Epithelial cell of esophagus (primary cell): ENCODE data around the gene ABCD4.

Experiments used
- DNase-seq: peaks from one replicate; pipeline ENCODE4 v3.0.0; 2010; ENCODE audit warnings: low read depth
- H3K4me3 ChIP-seq: 2 replicates; pipeline ENCODE4 v1.5.1; 2011; ENCODE audit warnings: mild to moderate bottlenecking, low read length, control low read depth
- TF ChIP-seq, protein P1 (sequence below): IDR thresholded peaks from 2 replicates; pipeline ENCODE4 v1.5.1; 2011; ENCODE audit warnings: low read depth, mild to moderate bottlenecking, low read length, control low read depth, inconsistent platforms; ENCODE audit not compliant: insufficient read depth; ENCODE audit errors: missing control alignments

ABCD4 gene

DNA sequence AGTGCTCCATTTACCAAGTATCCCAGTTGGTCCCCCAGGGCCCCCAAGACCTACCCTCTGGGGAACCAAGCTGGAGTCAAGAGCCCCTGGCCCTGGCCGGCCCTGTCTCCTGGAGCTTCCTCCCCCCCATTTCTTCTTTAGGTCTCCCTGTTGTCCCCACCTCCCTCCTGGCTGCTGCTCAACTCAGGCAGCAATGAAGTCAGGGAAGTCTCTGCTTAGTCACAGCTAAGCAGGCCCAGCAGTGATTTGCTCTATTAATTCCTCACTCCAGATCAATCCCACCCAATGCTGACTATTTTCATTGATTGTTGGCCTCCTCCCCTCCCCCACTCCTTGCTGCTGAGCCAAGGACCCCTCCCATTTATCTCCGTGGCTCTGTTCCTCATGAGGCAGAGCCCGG is 35.1 kb downstream of the ABCD4 start:
- TF ChIP-seq, protein P1, sequence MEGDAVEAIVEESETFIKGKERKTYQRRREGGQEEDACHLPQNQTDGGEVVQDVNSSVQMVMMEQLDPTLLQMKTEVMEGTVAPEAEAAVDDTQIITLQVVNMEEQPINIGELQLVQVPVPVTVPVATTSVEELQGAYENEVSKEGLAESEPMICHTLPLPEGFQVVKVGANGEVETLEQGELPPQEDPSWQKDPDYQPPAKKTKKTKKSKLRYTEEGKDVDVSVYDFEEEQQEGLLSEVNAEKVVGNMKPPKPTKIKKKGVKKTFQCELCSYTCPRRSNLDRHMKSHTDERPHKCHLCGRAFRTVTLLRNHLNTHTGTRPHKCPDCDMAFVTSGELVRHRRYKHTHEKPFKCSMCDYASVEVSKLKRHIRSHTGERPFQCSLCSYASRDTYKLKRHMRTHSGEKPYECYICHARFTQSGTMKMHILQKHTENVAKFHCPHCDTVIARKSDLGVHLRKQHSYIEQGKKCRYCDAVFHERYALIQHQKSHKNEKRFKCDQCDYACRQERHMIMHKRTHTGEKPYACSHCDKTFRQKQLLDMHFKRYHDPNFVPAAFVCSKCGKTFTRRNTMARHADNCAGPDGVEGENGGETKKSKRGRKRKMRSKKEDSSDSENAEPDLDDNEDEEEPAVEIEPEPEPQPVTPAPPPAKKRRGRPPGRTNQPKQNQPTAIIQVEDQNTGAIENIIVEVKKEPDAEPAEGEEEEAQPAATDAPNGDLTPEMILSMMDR: no peak
- no peak for DNase-seq
- no peak overlapping the region for H3K4me3 ChIP-seq

DNA sequence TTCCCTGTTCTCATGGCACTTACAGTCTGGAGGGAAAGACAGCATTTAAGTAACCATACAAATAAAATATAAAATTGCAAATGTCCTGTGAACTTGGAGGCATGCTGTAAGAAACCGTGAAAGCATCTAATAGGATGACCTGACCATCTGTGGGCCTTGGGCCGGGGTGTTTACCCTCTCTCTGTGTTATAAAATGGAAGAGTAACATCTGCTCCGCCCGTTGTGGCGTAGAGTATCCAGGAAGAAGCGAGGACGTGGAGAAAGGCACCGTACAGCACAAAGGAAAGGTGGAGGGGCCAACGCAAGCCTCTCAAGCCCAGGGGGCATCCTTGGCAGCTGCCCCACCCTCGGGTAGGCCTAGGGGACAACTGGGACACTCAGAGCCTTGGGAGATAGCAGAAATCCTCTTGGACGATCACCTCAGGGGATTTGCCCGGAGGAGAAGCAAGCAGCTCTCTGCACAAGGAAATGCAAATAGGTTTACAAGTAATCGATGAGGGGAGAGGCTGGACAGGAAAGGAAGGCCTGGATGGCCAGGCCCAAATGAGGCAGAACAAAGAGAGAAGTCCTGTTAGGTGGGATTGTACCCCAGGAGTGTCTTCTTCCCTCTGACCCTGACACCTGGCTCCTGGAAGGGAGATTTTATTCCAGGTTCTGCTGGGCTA is 37.3 kb downstream of the ABCD4 start:
- H3K4me3 ChIP-seq: no peak overlapping the region
- DNase-seq: no peak
- TF ChIP-seq, protein P1: no peak

DNA sequence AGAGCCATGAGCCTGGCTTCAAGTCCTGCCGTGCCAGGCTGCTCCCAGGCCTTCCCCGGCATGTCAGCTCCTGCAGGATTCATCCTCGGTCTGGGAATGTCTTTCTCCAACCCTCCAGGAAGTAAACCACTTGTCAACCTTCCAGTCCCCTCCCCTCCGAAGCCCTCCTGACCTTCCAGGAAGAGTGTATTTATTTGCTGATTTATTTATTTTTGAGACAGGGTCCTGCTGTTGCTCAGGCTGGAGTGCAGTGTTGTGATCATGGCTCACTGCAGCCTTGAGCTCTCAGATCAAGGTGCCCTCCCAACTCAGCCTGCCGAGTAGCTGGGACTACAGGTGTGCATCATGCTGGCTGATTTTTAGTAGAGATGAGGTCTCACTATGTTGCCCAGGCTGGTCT is 38.8 kb downstream of the ABCD4 start:
- TF ChIP-seq, protein P1: no peak
- H3K4me3 ChIP-seq: no peak overlapping the region
- no peak for DNase-seq

DNA sequence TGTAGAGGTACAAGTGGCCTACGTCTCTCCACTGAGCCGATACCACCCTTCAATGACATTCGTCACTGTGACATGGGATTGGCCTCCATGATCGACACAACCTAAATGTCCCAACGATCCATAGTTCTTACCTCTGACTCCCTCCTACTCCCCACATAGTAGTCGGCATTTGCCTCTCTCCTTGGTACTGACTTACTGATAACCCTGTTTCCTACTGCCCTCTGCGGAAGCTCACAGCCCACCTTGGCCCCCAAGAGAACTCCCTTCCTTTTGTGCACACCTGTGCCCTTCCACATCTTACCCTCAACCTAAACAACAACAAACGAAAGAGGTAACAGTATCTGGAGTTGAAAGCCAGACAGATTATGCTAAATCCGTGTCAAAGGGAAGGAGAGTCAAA is 39.6 kb downstream of the ABCD4 start:
- H3K4me3 ChIP-seq: no peak overlapping the region
- TF ChIP-seq, protein P1: no peak
- no peak for DNase-seq

DNA sequence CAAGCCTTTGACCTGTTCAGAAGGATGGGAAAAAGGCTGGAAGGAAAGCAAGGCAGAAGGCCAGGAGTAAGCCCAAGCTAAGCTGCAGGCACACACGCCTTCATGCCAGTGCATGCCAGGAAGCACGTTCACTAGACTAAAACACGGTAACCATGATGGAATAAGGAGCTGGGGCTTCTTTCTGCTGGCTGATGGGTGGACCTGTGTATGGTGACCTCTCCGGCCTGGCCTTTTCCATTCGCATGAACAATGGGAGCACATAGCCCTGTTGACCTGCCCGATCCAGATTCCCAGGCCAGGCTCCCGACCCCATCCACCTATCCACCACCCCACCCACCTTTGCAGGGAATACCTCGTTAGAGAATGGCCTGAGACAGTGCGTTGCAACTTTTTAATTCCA is 40.7 kb downstream of the ABCD4 start:
- no peak for DNase-seq
- H3K4me3 ChIP-seq: no peak overlapping the region
- TF ChIP-seq, protein P1: no peak

DNA sequence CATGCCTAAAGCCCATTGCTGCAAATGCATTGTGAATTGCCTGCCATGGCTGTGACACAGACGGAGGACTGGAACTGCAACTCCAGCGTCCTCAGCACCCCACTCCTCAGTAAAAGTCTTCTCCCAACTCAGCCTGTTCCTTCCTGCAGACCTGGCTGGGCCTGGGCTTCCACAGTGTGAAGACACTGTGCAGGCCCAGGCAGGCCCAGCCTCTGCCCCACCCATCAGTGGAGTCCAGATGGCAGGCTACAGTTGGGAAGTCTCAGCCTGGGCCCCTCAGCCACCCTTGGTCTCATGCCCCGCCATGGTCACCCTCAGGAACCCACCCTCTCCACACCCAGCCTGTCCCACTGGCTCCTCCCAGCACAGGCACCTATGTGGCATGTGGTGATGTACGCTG is 41.4 kb downstream of the ABCD4 start:
- H3K4me3 ChIP-seq: no peak overlapping the region
- peak; percentile 77 for DNase-seq
- TF ChIP-seq, protein P1: no peak
